Stomach (tissue), 9 donors: ENCODE results near the gene MAP3K10. TPM values are rescaled to one million over a fixed set of nuclear protein-coding genes. Genes with fewer than 3 reads are reported as not detected.

Experiments
- DNase-seq, 2 donors: peaks; one replicate each; pipeline versions ENCODE4 v3.0.0 to v3.0.0-alpha.2; 2013 to 2019
- H3K27ac ChIP-seq, 5 donors: fragments of 200-600 bp in 4 of 5; sonication (generic) in 4 of 5; one replicate each; pipeline ENCODE4 v1.5.1; 2013 to 2019; ENCODE audit warnings: mild to moderate bottlenecking in 1 of 5, moderate library complexity in 1 of 5
- H3K27me3 ChIP-seq, 3 donors: fragments of 200-600 bp; sonication (generic); one replicate each; pipeline ENCODE4 v1.5.1; 2017 to 2019; ENCODE audit warnings: mixed run types in 1 of 3
- H3K36me3 ChIP-seq, 4 donors: fragments of 200-600 bp; sonication (generic); 1 replicate in 3 of 4; 2 replicates in 1 of 4; pipeline ENCODE4 v1.5.1; 2016 to 2019
- H3K4me1 ChIP-seq, 4 donors: fragments of 200-600 bp; sonication (generic); one replicate each; pipeline ENCODE4 v1.5.1; 2016 to 2019
- H3K4me3 ChIP-seq, 4 donors: fragments of 200-600 bp; sonication (generic) in 3 of 4; one replicate each; pipeline ENCODE4 v1.5.1; 2016 to 2019; ENCODE audit warnings: mild to moderate bottlenecking in 1 of 4
- H3K9me3 ChIP-seq, 4 donors: fragments of 200-600 bp; sonication (generic); one replicate each; pipeline ENCODE4 v1.5.1; 2016 to 2019
- CTCF ChIP-seq, 7 experiments: fragments of 450-650 bp in 4 of 7; fragments of 200-600 bp in 3 of 7; sonication (generic) in 3 of 7; IDR thresholded peaks; one replicate each; pipeline ENCODE4 v1.5.1; 2016 to 2019; ENCODE audit warnings: antibody characterized with exemption in 7 of 7, control low read depth in 2 of 7, mild to moderate bottlenecking in 1 of 7
- EP300 ChIP-seq: sonication (generic); formaldehyde crosslinking; IDR thresholded peaks from one replicate; pipeline ENCODE4 v1.6.1; 2017; ENCODE audit warnings: antibody characterized with exemption
- POLR2A ChIP-seq, 4 donors: fragments of 450-650 bp; IDR thresholded peaks; one replicate each; pipeline ENCODE4 v1.6.1; 2016; ENCODE audit warnings: antibody characterized with exemption in 4 of 4, control low read depth in 2 of 4, mild to moderate bottlenecking in 1 of 4, moderate library complexity in 1 of 4
- POLR2AphosphoS5 ChIP-seq, 3 donors: sonication (generic); formaldehyde crosslinking; IDR thresholded peaks; one replicate each; pipeline ENCODE4 v1.6.1; 2016; ENCODE audit warnings: antibody characterized with exemption in 3 of 3
- WGBS, 5 donors: extraction: QIAGEN DNeasy Blood & Tissue Kit in 3 of 5; methylation state at CpG; one replicate each; pipeline versions ENCODE4 v1.1.5 to v1.1.7; 2013 to 2018; 5-methylcytosine and 5-hydroxymethylcytosine counted together
- intact Hi-C: fragments of 100-400 bp; cut with DNase I; formaldehyde crosslinking; loops from one replicate; pipeline ENCODE4 v1.15.1; 2023; ENCODE audit warnings: low total_unique reads
- polyA plus RNA-seq, 3 donors: library from polyadenylated mRNA; stranded (reverse); fragments of 200-250 nt; gene quantifications; one replicate each; pipeline ENCODE4 v1.2.3, GENCODE V29; 2013
- total RNA-seq, 5 donors: library from RNA; depleted of rRNA; stranded (reverse); fragments of >200 nt; gene quantifications; one replicate each; pipeline versions ENCODE4 v1.1.0 to v1.2.3, GENCODE V29; 2014 to 2016
- donor health status: healthy with polysubstance abuse.
- donor health status: Bipolar disorder and iron deficiency.
- donor health status: healthy.

Gene MAP3K10
- total and polyA plus RNA-seq, 8 donors = 5.2 to 34.5 (median 12.7) TPM

DNA sequence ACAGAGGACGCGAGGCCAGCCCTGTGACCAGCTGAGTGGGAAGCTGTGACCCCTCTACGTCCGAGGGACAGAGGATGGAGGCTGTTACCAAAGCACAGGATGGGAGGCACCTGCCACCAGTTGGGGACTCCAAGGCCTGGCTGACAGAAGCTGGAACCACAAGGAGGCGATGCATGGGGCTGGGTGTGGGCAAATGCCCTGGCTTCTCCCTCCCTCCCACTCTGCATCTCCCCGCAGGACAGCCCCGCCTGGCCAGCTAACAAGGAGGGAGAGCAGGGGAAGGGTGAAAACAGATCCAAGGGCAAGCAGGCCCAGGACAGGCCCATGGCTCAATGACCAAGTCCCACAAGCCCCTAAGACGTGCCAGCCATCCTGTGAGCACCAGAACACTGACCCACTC is 65.3 kb downstream of the MAP3K10 start:
- Histone ChIP-seq H3K27ac (no peak overlapping the region), H3K4me1 (peaks cover 0 to 26% (median 19%) of the 10 kb centered on the region in 4 donors), H3K4me3 (no peak overlapping the region), H3K36me3 (peaks cover 28 to 56% (median 55%) of the 10 kb centered on the region in 4 donors), H3K27me3 (no peaks in the 10 kb centered on the region), H3K9me3 (no peaks in the 10 kb centered on the region)
- WGBS, 5 donors = 85 to 96% (median 90%) methylated on average over 7 to 8 of the region's 8 CpGs
- intact Hi-C loops = no loop called here
- no peak for DNase-seq
- TF ChIP-seq CTCF (IDR thresholded peaks at IDR 0.05) (no peak), POLR2AphosphoS5 (IDR thresholded peaks at IDR 0.05) (no peak), EP300 (no peak), POLR2A (IDR thresholded peaks at IDR 0.05) (no peak)

DNA sequence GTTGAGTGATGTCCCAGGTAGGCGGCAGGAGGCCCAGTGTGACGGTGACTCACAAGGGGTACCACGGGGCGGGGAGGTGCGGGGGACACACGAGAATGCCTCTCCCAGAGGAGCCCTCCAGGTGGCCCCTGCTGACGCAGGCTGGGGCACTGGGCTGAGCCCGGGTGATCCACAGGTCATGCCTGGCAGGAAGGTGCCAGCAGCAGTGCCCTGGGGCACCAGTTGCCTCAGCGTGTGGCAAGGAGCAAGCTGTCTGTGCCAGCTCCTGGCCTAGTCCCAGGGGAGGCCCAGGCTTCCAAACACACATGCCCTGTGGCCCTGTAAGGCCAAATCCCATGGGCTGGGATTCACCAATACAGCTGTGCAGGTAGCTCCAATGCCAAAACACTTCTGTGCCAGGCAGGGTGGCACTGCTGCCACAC is 65.9 kb downstream of the MAP3K10 start:
- TF ChIP-seq EP300 (no peak), POLR2AphosphoS5 (IDR thresholded peaks at IDR 0.05) (no peak), POLR2A (IDR thresholded peaks at IDR 0.05) (no peak), CTCF (IDR thresholded peaks at IDR 0.05) (no peak)

GRCh38 chr19:40261631-40262030 is 70.4 kb downstream of the MAP3K10 start:
- Histone ChIP-seq H3K9me3 (no peaks in the 10 kb centered on the region), H3K4me1 (peaks cover 0 to 19% (median 13%) of the 10 kb centered on the region in 4 donors), H3K36me3 (peaks cover 25 to 43% (median 42%) of the 10 kb centered on the region in 4 donors), H3K4me3 (no peak overlapping the region), H3K27me3 (no peaks in the 10 kb centered on the region), H3K27ac (no peak overlapping the region)
- TF ChIP-seq POLR2A (IDR thresholded peaks at IDR 0.05) (no peak), POLR2AphosphoS5 (IDR thresholded peaks at IDR 0.05) (no peak), EP300 (no peak), CTCF (IDR thresholded peaks at IDR 0.05) (no peak)
- no peak for DNase-seq
- intact Hi-C loops = no loop called here
- 77 to 89% (median 87%) methylated on average over 8 of the region's 8 CpGs for WGBS, 5 donors

More for the DNA sequence above, 65.9 kb downstream of the MAP3K10 start:
- H3K36me3 ChIP-seq = peaks cover 28 to 53% (median 51%) of the 10 kb centered on the region in 4 donors
- 66 to 79% (median 68%) methylated on average over 4 to 9 of the region's 9 CpGs for WGBS, 5 donors
- no peaks in the 10 kb centered on the region for H3K27me3 ChIP-seq
- H3K4me3 ChIP-seq = no peak overlapping the region
- intact Hi-C loops = no loop called here
- H3K9me3 ChIP-seq = no peaks in the 10 kb centered on the region
- peak in 1 of 2 donors; percentile 47 for DNase-seq
- H3K4me1 ChIP-seq = peaks cover 0 to 26% (median 18%) of the 10 kb centered on the region in 4 donors
- no peak overlapping the region for H3K27ac ChIP-seq

- H3K27me3 ChIP-seq = no peaks in the 10 kb centered on the region
- DNase-seq = no peak
- intact Hi-C loops = no loop called here
- no peaks in the 10 kb centered on the region for H3K9me3 ChIP-seq
- peaks cover 0 to 21% (median 10%) of the 10 kb centered on the region in 4 donors for H3K4me1 ChIP-seq
- H3K4me3 ChIP-seq = no peak overlapping the region
- TF ChIP-seq CTCF (IDR thresholded peaks at IDR 0.05) = no peak
- TF ChIP-seq POLR2AphosphoS5 (IDR thresholded peaks at IDR 0.05) = no peak
- TF ChIP-seq POLR2A (IDR thresholded peaks at IDR 0.05) = no peak
- TF ChIP-seq EP300 = no peak
- H3K27ac ChIP-seq = no peak overlapping the region
- WGBS, 5 donors = 88 to 98% (median 94%) methylated on average over 3 of the region's 3 CpGs
- H3K36me3 ChIP-seq = peaks cover 22 to 36% (median 36%) of the 10 kb centered on the region in 4 donors
Observed at GRCh38 chr19:40262422-40262821, 71.2 kb downstream of the MAP3K10 start.
